ENCODE measurements around the gene ARRDC5.
A peak's percentile ranks its signal among the peaks of the same experiment; 100 is the strongest.
"Not testable (repeated sequence)": the region's sequence is repeated elsewhere in the genome, so short reads cannot be mapped to it uniquely, and the experiment has no call there.

ARRDC5 gene

DNA sequence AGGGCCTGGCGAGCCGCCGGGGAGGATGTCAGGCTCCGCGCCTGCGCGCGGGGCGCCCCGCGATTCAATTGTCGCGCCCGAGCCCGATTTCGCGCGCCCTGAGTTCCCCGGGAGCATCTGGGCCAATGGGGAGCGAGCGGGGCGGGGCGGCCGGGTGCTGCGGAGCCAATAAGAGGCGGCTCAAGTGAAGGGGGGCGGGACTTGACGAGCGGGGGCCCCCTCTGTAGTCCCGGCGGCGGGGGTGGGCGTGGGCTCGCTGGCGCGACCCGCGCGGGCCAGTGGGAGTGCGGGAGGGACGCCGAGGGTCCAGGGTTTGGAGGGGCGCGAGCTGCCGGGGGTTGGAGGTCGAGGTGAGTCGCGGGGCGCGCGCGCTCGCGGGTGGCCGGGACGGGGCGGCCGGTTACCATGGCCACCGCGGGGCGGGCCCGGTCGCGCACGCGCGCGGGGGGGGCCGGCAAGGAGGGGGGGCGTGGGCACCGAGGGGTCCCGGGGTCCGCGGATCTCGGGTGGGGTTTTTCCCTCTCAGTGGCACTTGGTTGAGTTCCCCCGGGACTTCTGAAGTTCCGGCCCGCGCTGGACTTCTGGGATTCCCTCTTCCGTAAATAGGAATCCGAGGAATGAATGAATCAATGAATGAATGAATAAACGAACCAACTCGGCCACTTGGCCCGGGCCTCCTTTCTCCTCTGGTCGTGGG lies 7.3 kb upstream of the ARRDC5 start:
- DNase-seq: peak; percentile 93

DNA sequence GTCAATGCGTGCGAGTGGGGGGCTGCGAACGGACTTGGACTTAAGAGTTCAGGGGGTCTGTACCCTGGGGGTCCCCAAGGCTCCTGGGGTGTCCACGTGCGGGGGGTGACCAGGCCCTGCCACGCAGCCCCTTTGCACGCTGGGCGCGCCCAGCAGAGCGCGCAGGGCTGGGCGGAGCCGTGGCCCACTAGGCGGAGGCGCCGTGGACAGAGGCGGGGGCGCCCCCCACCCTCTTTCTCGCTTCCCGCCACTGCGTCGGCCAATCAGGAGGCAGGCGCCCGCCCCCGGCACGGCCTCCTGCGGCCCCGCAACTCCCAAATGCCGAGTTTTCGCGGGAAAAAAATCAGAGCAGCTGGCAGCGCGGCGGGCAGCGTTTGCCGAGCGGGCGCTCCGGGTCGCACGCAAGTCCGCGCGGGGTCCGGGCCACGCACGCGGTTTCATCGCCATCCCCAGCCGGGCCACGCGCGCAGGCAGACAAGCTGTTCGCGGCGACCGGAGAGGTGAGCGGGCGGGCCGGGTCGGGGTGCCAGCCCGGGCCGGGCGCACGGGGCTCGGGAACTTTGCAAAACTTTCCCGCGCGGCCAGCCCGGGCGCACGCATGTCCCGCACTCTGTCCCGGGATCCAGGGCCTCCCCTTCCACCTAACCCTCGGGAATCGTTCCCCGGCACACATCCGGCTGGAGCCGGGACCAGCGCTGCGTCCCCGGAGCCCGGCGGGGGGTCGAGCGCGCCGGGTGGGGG lies 6.6 kb upstream of the ARRDC5 start, which contains the start of gene UHRF1:
Gene UHRF1, plus strand, starts transcription at position 346 of the 741 bp plus-strand sequence. CDS start 1,385 bp downstream, outside the sequence.
- DNase-seq: peak; percentile 32

DNA sequence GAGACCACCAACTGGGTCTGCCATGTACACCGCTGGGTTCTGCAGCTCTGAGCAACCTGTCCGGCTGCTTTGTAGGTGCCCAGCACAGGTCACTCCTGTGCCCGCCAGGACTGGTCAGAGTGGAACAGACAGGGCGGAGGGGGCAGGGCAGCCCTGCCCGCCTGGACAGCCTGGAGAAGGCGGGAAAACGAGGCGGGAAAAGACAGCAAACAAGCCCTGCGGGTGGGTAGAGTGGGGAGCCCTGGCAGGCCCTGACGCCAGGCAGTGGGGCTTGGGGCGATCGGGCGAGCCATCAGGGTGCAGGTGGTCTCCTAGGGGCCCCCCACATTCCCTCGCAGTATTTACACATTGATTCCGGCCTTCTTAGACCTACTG lies 6.1 kb upstream of the ARRDC5 start:
- DNase-seq: no peak

DNA sequence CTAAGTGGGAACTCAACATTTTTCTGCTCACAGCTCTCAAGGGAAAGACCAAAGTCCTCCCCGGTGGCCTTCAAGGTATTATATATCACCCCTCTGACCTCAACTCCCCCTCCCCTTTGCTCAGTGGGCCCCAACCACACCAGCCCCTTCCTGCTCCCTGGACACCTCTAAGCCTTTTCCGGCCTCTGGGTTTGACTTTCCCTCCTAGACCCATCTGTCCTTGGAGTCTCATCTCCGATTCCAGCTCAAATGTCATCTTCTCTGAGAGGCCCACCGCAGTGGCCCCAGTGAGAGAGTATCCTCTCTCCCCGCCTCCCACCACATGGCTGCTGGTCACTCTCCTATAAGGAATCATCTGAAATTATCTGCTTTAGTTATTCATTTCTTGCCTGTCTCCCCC lies 5.7 kb upstream of the ARRDC5 start:
- no peak for DNase-seq

DNA sequence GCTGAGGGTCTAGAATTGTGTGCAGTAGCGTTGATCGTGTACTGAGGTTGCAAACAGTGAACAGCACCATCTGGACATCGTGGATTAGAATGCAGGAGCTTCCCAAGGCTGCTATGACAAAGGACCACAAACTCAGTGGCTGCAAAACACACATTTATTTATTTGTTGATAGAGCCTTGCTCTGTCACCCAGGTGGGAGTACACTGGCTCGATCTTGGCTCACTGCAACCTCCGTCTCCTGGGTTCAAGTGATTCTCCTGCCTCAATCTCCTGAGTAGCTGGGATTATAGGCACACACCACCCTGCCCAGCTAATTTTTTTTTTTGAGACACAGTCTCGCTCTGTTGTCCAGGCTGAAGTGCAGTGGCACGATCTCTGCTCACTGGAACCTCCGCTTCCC lies 4.3 kb upstream of the ARRDC5 start:
- DNase-seq: no peak

DNA sequence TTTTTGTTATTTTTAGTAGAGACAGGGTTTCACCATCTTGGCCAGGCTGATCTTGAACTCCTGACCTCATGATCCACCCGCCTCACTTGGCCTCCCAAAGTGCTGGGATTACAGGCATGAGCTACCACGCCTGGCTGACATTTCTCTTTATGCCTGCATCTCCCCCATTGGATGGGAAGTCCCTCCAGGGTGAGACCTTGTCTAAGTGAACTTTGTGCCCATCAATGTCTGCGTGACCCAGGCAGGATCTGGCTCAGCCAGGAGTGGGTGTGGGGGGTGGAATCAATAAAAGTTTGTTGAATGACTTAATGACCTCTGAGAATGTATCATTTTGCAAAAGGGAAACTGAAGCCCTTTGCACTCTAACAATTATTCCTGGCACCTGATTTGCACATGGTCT lies 1.8 kb upstream of the ARRDC5 start:
- no peak for DNase-seq

DNA sequence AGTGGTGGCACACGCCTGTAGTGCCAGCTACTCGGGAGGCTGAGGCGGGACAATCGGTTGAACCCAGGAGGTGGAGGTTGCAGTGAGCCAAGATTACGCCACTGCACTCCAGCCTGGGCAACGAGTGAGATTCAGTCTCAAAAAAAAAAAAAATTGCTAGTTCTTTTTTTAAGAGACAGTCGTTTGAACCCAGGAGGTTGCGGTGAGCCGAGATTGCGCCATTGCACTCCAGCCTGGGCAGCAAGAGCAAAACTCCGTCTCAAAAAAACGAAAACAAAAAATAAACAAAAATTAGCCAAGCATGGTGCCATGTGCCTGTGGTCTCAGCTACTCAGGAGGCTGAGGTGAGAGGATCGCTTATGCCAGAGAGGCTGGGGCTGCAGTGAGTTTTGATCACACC lies 1.8 kb downstream of the ARRDC5 start:
- DNase-seq: not testable (repeated sequence)

DNA sequence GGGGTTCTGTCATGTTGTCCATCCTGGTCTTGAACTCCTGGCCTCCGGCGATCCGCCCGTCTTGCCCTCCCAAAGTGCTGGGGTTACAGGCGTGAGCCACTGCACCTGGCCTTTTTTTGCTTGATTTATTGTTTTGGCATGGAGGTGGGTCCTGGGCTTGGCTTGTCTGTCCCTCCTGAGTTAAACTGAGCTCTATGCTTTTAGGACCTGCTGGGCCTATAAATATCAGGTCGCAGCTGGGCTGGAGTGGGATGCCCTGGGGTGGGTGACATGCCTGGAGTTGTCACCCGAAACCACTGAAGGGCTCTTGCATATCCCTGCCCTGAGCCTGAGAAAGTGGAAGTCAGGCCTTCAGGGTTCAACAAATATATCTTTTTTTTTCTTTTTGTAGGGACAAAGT lies 5.5 kb downstream of the ARRDC5 start:
- no peak for DNase-seq

DNA sequence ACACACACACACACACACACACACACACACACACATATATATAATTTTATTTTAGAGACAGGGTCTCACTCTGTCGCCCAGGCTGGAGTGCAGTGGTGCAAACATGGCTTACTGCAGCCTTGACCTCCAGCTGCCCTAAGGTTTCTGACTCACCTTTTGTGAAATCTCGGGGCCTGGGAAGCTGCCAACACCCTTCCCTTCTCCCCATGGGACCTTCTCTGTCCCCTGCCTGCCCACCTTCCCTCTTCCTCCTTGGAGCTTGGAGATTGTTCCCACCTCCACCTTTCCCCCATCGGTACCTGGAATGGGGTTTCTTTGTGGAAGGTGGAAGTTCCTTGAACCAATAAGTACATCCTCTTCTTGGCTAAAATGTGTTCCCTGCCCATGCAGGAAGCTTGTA lies 6.3 kb downstream of the ARRDC5 start:
- no peak for DNase-seq

DNA sequence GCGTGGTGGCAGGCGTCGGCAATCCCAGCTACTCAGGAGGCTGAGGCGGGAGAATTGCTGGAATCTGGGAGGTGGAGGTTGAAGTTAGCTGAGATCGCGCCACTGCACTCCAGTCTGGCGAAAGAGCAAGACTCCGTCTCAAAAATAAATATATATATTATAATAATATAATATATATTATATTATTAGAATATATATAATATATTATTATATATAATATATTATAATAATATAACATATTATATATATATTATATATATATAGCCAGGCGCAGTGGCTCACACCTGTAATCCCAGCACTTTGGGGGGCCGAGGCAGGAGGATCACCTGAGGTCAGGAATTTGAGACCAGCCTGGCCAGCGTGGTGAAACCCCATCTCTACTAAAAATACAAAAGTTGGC lies 9.7 kb downstream of the ARRDC5 start:
- DNase-seq: not testable (repeated sequence)

DNA sequence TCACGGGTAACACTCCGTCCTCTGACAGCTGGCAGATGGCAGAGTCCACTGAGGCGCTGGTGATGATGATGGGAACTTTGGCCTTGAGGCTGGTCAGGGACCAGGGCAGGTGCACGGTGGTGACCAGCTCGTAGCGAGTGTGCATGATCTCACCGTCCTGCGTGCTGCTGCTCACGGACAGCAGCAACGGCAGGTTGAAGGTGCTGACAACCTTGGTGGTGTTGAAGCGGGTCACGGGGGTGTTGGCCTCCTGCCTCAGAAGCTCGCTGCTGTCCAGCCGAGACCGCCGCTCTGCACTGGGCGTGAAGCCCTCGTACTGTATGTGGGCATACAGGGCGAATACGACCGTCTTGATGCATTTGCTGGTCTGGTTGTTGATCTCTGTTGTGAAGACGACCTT lies 11.6 kb downstream of the ARRDC5 start:
- DNase-seq: no peak

DNA sequence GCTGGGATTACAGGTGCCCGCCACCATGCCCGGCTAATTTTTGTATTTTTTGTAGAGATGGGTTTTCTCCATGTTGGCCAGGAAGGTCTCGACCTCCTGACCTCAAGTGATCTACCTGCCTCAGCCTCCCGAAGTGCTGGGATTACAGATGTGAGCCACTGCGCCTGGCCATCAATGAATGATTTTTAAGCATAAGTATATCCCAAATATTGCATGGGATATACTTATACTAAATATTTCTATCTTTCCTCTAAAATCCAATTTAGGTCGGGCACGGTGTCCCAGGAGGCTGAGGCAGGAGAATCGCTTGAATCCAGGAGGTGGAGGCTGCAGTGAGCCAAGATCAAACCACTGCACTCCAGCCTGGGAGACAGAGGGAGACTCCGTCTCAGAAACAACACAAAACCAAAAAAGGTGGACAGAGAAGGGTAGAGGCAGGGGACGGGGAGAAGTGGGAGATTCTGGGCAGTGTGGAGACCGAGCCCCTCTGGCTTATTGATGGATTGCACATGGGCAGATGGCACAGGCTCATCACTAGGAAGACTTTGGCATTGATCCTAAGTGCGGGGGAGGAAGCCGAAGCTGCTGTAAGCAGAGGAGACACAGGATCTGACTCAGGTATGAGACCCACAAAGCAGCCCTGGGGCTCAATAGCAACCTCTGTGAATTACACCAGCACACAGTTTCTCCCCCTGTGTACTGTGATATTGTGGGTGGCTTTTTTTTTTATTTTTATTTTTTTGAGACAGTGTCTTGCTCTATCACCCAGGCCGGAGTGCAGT lies 13.5 kb downstream of the ARRDC5 start:
- DNase-seq: no peak

DNA sequence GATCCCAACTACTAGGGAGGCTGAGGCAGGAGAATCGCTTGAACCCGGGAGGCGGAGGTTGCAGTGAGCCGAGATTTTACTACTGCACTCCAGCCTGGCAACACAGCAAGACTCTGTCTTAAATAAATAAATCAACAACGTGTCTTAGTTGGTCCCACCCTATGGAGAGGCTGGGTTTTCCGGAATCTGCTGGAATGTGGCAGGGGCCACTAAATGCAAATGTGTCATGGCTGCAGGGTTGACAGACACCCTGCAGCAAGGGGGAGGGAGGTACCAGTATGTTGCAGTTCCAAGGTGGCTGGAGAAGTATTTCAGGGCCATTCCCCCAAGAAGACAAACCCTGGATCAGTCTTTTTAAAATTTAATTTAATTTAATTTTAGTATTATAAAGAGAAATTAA lies 14.9 kb downstream of the ARRDC5 start:
- DNase-seq: not testable (repeated sequence)

DNA sequence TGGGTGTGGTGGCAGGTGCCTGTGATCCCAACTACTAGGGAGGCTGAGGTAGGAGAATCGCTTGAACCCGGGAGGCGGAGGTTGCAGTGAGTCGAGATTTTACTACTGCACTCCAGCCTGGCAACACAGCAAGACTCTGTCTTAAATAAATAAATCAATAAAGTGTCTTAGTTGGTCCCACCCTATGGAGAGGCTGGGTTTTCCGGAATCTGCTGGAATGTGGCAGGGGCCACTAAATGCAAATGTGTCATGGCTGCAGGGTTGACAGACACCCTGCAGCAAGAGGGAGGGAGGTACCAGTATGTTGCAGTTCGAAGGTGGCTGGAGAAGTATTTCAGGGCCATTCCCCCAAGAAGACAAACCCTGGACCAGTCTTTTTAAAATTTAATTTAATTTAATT lies 17.7 kb downstream of the ARRDC5 start:
- DNase-seq: not testable (repeated sequence)

DNA sequence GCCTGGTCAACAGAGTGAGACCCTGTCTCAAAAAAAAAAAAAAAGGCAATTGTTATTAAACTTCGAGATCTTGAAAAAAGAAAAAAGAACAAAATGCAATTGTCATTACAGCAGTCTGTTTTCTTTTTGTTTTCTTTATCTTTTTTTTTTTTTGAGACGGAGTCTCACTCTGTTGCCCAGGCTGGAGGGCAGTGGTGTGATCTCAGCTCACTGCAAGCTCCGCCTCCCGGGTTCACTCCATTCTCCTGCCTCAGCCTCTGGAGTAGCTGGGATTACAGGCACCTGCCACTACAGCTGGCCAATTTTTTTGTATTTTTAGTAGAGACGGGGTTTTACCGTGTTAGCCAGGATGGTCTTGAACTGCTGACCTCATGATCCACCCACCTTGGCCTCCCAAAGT lies 19.8 kb downstream of the ARRDC5 start:
- DNase-seq: not testable (repeated sequence)

DNA sequence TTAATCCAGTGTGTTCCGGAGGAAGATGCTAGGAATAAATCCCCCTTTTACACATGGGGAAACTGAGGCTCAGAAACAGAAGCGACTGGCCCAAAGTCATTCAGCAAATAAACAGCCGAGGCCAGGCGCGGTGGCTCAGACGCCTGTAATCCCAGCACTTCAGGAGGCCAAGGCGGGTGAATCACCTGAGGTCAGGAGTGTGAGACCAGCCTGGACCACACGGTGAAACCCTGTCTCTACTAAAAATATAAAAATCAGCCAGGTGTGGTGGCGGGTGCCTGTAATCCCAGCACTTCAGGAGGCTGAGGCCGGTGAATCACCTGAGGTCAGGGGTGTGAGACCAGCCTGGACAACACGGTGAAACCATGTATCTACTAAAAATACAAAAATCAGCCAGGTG lies 23.7 kb downstream of the ARRDC5 start:
- DNase-seq: no peak

DNA sequence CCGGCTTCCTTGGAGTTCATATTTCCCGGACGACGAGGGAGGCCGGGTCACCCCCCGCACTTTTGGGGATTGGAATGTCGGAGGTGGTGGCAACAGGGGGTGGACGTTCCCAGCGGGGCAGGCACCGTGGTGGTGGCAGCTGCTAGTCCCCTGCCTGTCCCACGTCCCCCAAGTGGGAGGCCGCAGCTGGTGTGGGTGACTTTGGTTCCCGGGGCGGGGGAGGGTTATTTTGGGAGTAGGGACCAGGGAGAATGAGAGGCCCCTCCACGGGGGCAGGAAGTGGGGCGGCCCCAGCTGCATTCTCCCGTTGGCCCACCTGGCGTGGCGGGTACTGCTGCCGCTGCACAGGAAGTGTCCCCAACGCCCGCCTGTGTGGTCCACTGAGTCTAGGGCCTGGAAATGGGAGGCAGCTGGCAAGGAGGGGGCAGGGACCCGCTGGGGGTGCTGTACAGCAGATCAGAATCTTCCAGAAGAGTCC lies 24.2 kb downstream of the ARRDC5 start:
- DNase-seq: no peak

DNA sequence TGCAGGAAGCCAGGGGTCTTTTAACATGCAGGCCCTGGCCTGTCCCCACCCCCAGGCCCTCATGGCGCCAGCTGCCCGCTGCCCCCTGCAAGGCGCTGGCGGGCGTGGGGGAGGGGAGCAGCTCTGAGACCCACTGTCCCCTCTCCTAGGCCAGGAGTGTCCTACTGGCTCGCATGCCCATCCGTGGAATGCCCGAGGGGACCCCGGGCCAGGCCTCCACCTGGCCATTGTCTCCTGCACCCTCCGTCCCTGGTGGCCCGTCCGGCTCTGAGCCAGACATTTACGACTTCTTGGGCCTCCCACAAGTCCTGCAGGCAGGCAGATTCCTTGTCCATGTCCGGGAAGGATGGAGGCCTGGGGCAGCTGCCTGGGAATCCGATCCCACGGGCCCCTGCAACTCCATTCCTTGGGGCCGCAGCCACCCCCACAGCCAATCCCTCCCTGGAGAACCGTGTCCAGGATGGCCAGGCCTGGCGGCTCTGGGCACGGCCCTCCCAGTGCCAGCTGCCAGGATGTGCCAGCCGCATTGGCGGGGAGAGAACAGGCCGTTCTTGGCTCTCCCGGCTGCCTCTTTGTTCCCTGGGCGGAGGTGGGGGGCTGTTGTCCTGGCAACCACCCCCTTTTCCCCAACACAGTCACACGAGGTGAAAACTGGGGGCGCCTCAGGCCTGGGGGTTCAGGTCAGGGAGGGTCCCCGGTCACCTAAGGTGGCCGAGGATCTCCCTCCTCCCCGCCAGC lies 24.8 kb downstream of the ARRDC5 start:
- no peak for DNase-seq

DNA sequence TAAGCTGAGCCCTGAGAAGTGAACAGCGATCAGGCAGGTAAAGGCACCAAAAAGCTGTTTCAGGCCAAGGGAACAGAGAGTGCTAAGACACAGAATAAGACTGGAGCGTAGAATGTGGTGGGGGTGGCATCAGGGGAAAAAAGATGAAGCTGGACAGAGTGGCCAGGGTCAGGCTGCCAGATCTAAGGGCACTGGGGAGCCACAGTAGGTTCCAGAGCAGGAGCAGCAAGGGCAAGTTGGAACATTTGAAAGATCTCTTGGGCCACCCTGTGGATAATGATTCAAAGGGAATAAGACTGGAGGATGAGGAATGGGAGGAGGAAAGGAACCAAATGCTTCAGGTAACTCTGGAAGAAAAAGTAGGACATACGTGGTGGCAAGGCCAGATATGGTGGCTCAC lies 28.8 kb downstream of the ARRDC5 start:
- no peak for DNase-seq

DNA sequence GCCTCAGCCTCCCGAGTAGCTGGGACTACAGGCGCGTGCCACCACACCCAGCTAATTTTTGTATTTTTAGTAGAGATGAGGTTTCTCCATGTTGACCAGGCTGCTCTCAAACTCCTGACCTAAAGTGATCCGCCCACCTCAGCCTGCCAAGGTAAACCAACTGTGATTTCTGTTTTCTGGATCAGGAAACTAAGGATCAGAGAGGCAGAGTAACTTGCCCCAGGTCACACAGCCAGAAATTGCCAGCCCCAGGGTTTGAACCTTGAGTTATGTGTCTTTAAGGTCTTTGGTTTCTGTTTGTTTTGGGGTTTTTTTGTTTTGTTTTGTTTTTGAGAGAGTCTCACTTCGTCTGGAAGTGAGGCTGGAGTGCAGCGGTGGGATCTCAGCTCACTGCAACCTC lies 31.0 kb downstream of the ARRDC5 start:
- DNase-seq: no peak

DNA sequence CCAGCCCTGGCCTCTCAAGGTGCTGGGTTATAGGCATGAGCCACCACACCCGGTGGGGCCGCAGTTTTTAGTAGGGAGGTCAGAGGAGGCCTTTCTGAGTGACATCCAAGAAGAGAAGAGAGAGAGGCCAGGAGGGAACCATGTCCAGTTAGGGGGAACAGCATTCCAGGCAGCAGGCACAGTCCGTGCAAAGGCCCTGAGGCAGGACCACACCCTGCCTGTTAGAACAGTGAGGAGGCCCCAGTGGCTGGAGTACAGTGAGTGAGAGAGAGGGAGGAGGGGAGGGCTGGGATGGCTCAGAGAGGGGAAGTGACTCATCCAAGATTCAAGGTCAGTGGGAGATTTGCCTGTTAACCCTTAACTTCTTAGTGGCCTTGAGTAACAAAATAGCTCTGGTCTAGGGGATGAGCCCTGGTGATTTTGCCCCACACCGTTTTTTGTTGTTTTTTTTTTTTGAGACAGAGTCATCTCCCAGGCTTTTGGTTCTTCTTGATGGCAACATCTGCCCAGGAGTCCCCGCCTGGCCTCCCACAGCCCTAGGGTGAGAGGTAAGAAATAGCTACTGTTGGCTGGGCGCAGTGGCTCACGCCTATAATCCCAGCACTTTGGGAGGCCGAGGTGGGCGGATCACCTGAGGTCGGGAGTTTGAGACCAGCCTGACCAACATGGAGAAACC lies 32.5 kb downstream of the ARRDC5 start:
- peak; percentile 35 for DNase-seq

DNA sequence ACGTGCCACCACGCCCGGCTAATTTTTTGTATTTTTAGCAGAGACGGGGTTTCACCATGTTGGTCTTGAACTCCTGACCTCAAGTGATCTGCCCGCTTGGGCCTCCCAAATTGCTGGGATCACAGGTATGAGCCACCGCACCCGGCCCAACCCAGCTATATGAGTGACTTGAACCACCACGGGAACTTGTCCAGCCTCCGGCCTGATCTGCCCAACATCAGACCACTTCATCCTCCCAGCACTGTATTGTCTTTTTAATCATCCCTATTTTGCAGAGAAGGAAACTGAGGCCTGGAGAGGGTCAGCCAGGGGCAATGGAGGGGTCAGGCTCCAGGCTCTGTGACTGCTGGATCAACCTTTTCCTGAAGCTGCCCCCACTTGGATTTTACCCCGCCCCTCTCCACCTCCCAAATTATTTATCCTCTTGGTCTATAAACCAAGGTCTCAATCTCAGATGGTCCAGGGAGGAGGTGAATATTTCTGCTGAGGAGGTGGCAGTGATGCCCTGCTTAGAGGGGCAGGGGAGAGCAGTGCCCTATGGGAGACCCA lies 34.3 kb downstream of the ARRDC5 start:
- no peak for DNase-seq
